HepG2 (cell line): ENCODE measurements around the gene IDUA. TPM values are rescaled to one million over a fixed set of nuclear protein-coding genes. Genes with fewer than 3 reads are reported as not detected.

ENCODE experiments used
- ATAC-seq: fragments of 200-7000 bp; cut with Tn5 transposase; 3 replicates; pipeline ENCODE4 v1.9.1; 2020; ENCODE audit warnings: mild to moderate bottlenecking, moderate library complexity
- BruUV-seq: library from RNA; stranded (reverse); fragments of 400-500 nt; replicated peaks from 2 replicates; lab custom pipeline; 2021; lab: Mats Ljungman, UMichigan
- CTCF ChIA-PET: fragments of 300-600 bp; formaldehyde crosslinking; extraction: SDS; loops from one replicate; lab custom pipeline; 2021; ENCODE audit warnings: low total read pairs, inconsistent platforms, low intra/inter-chr PET ratio; lab: Yijun Ruan, JAX
- POLR2A ChIA-PET: fragments of 350-600 bp; sonication (Branson Sonifier 250); formaldehyde crosslinking; loops from one replicate; lab custom pipeline; 2020; ENCODE audit warnings: antibody characterized with exemption, inconsistent platforms; lab: Yijun Ruan, JAX
- DNase-seq: peaks from one replicate; pipeline ENCODE4 v3.0.0-alpha.2; 2015; ENCODE audit warnings: low spot score
- FAIRE-seq: peaks from 3 replicates; lab custom pipeline; 2011; peaks lifted over from hg19 to GRCh38; lab: Jason Lieb, UNC
- H2AFZ ChIP-seq: one replicate; pipeline ENCODE4 v1.6.1; 2011; ENCODE audit warnings: low read length, inconsistent platforms
- H3K27ac ChIP-seq: fragments of 300-600 bp; 3 replicates; pipeline ENCODE4 v1.8.0; 2011; ENCODE audit warnings: mixed run types, mild to moderate bottlenecking, mixed read lengths, low read length, inconsistent platforms; ENCODE audit not compliant: insufficient read depth; ENCODE audit errors: extremely low read length
- H3K27me3 ChIP-seq, 2 experiments: fragments of 200-600 bp in 1 of 2; 2 replicates in 1 of 2; 3 replicates in 1 of 2; pipeline versions ENCODE4 v1.6.0 to v1.8.0; 2011; ENCODE audit warnings: low read length in 2 of 2, mild to moderate bottlenecking in 2 of 2, moderate library complexity in 2 of 2, inconsistent platforms in 1 of 2; ENCODE audit not compliant: insufficient read depth in 2 of 2, control insufficient read depth in 1 of 2
- H3K36me3 ChIP-seq, 2 experiments: fragments of 200-600 bp in 1 of 2; replicated peaks in 1 of 2; 2 replicates in 1 of 2; 3 replicates in 1 of 2; pipeline versions ENCODE4 v1.5.1 to v1.8.0; 2011; ENCODE audit warnings: low read length in 2 of 2, inconsistent platforms in 1 of 2; ENCODE audit not compliant: insufficient read depth in 2 of 2, control insufficient read depth in 1 of 2
- H3K4me1 ChIP-seq: 2 replicates; pipeline ENCODE4 v1.5.1; 2012; ENCODE audit warnings: low read length, inconsistent platforms; ENCODE audit not compliant: insufficient read depth
- H3K4me2 ChIP-seq: 2 replicates; pipeline ENCODE4 v1.6.0; 2011; ENCODE audit warnings: low read depth, low read length, inconsistent platforms
- H3K4me3 ChIP-seq, 3 experiments: fragments of 200-600 bp in 1 of 3; sonication (generic), shearing (Covaris generic) in 1 of 3; replicated peaks in 1 of 3; 2 replicates each; pipeline ENCODE4 v1.5.1; 2011 to 2016; ENCODE audit warnings: low read length in 3 of 3, inconsistent platforms in 2 of 3, low read depth in 2 of 3, mild to moderate bottlenecking in 2 of 3, control low read depth in 1 of 3, mixed read lengths in 1 of 3; ENCODE audit not compliant: insufficient read depth in 1 of 3
- H3K79me2 ChIP-seq: one replicate; pipeline ENCODE4 v1.6.1; 2011; ENCODE audit warnings: low read length, inconsistent platforms; ENCODE audit not compliant: insufficient read depth
- H3K9ac ChIP-seq: 2 replicates; pipeline ENCODE4 v1.6.0; 2011; ENCODE audit warnings: mild to moderate bottlenecking, low read depth, low read length, inconsistent platforms; ENCODE audit not compliant: insufficient read depth
- H3K9me3 ChIP-seq: 2 replicates; pipeline ENCODE4 v1.5.1; 2012; ENCODE audit warnings: mild to moderate bottlenecking, low read length
- H4K20me1 ChIP-seq: 2 replicates; pipeline ENCODE4 v1.6.0; 2011; ENCODE audit warnings: inconsistent platforms, mild to moderate bottlenecking, low read length, moderate library complexity; ENCODE audit not compliant: insufficient read depth
- AGO2 ChIP-seq: fragments of 200-400 bp; formaldehyde crosslinking; optimal IDR thresholded peaks from 2 replicates; pipeline ENCODE3; 2017; ENCODE audit warnings: mild to moderate bottlenecking, low read depth, low read length, moderate library complexity
- GPN1 ChIP-seq: sonication (generic); formaldehyde crosslinking; IDR thresholded peaks from 2 replicates; pipeline ENCODE4 v1.5.1; 2020; ENCODE audit warnings: missing genetic modification reagents, borderline replicate concordance
- NKX3-1 ChIP-seq: sonication (generic); formaldehyde crosslinking; IDR thresholded peaks from 2 replicates; pipeline ENCODE4 v1.5.0; 2020; ENCODE audit warnings: missing genetic modification reagents
- RFX3 ChIP-seq: IDR thresholded peaks from 2 replicates; pipeline ENCODE4 v1.6.1; 2016; ENCODE audit warnings: missing biosample characterization, missing genetic modification reagents
- TGIF2 ChIP-seq: IDR thresholded peaks from 2 replicates; pipeline ENCODE4 v1.6.1; 2016; ENCODE audit warnings: control low read depth, missing compliant biosample characterization
- WGBS: methylation state at CpG from one replicate; pipeline ENCODE4 v1.1.6; 2017; ENCODE audit warnings: low lambda C conversion rate; 5-methylcytosine and 5-hydroxymethylcytosine counted together
- in situ Hi-C: cut with HindIII; loops from 2 replicates; pipeline ENCODE4 v1.10.0; 2017; ENCODE audit warnings: low pct_unique_long_range_greater_than_20kb; ENCODE audit not compliant: extremely low pct_ligation_motif_present
- intact Hi-C: fragments of 100-400 bp; cut with micrococcal nuclease; formaldehyde crosslinking; loops from one replicate; pipeline ENCODE4 v1.10.0; 2022; ENCODE audit not compliant: unreplicated experiment
- polyA plus RNA-seq, 8 experiments: library from polyadenylated mRNA; depleted of rRNA in 3 of 8; stranded (reverse) in 7 of 8; unstranded in 1 of 8; fragments of >200 nt; fragmentation: Illumina TruSeq in 4 of 8; extraction: Trizol in 4 of 8; gene quantifications; 2 replicates each; pipeline versions ENCODE4 v1.2.1 to v1.2.3, GENCODE V29; 2011 to 2016; ENCODE audit warnings: low read depth in 4 of 8, missing spikeins in 1 of 8, mixed read lengths in 1 of 8; ENCODE audit not compliant: insufficient read depth in 1 of 8
- total RNA-seq, 5 experiments: library from RNA; depleted of rRNA; stranded (reverse); fragments of >200 nt; fragmentation: Illumina TruSeq; extraction: Trizol; gene quantifications; 2 replicates each; pipeline ENCODE4 v1.2.3, GENCODE V29; 2016; ENCODE audit warnings: low read depth in 1 of 5
- TF ChIP-seq, protein P1 (sequence below): sonication (generic); formaldehyde crosslinking; IDR thresholded peaks from 2 replicates; pipeline ENCODE4 v1.8.1; 2023; ENCODE audit warnings: mild to moderate bottlenecking, moderate library complexity, missing genetic modification reagents
- TF ChIP-seq, protein P2 (sequence below): sonication (generic); formaldehyde crosslinking; IDR thresholded peaks from 2 replicates; pipeline ENCODE4 v1.4.0; 2020; ENCODE audit warnings: missing genetic modification reagents, borderline replicate concordance

IDUA gene
- total and polyA plus RNA-seq, 2 of the 13 experiments (the other 11 are each of a cell fraction or from before 2014, with no cell fraction given), result 0.77 to 1.0 TPM

DNA sequence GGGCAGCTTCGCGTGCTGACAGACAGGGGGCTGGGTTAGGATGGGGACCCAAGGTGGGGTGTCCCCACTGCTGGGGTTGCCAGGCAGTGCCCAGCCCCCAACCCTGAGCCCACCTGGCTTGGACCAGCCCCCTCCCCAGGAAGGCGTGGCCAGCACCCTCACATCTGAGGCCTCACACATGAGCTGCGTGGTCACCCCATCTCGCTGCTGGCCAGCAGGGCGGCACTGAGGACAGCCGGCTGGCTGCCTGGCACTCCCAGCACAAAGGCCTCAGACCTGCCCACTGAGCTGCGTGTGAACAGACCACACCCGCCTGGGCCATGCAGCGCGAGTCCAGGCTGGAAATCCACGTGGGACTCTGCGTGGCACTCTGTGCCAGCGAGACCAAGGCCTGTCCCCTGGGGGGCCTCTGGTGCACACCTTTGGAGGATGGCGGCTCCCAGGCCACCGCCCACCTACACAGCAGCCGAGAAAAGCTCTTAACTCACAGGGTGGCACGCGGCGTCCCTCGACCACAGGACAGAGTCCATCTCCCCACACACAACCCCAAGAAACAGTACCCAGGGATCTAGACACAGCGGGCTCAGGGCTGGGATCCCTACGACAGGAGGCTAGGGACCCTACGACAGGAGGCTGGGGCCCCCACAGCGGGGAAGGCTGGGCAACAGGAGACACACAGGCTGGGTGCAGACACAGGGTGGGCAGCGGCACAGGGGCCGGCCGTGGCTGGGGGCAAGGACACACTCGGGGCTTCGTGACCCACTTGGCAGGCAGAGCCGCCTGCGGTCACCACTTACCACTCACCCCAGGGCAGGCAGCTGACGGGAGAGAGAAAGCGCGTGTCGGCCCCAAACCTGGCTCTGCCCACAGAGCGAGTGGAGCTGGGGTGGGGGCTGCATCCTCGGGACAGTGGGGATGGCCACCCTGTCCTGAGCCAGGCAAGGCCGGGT is 23.3 kb upstream of the IDUA start:
- whole genome bisulfite sequencing, result 97% methylated on average over 6 of the region's 39 CpGs
- H3K79me2 ChIP-seq, result no peaks in the 10 kb centered on the region
- H3K9ac ChIP-seq, result no peak overlapping the region
- intact Hi-C loops, result no loop called here
- no TSS peak for BruUV-seq
- ATAC-seq, result no peak
- H3K36me3 ChIP-seq, result 0 out of 5 replicates have a peak, but pooled peaks cover 0 to 1% of the 10 kb centered on the region in 2 experiments
- TF ChIP-seq RFX3 (no peak), NKX3-1 (CRISPR knock-in tag) (no peak), AGO2 (peak; percentile 18), TGIF2 (no peak), GPN1 (no peak)
- TF ChIP-seq, protein P1, sequence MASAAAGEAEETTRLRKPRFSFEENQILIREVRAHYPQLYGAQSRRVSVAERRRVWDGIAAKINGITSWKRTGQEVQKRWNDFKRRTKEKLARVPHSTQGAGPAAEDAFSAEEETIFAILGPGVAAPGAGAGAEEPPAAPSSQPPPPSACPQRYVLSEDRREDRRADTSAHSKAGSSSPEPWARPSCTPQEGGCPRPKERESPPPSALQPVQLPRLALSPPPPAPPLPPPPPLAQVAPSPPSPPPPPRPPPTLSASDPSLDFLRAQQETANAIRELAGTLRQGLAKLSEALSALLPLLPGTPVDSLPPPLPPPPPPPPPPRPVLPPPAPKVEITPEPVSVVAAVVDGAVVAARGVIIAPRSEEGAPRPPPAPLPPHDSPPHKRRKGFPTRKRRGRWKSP, result no peak
- TF ChIP-seq, protein P2, sequence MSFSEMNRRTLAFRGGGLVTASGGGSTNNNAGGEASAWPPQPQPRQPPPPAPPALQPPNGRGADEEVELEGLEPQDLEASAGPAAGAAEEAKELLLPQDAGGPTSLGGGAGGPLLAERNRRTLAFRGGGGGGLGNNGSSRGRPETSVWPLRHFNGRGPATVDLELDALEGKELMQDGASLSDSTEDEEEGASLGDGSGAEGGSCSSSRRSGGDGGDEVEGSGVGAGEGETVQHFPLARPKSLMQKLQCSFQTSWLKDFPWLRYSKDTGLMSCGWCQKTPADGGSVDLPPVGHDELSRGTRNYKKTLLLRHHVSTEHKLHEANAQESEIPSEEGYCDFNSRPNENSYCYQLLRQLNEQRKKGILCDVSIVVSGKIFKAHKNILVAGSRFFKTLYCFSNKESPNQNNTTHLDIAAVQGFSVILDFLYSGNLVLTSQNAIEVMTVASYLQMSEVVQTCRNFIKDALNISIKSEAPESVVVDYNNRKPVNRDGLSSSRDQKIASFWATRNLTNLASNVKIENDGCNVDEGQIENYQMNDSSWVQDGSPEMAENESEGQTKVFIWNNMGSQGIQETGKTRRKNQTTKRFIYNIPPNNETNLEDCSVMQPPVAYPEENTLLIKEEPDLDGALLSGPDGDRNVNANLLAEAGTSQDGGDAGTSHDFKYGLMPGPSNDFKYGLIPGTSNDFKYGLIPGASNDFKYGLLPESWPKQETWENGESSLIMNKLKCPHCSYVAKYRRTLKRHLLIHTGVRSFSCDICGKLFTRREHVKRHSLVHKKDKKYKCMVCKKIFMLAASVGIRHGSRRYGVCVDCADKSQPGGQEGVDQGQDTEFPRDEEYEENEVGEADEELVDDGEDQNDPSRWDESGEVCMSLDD (CRISPR knock-in tag), result no peak
- no peak overlapping the region for H3K4me2 ChIP-seq
- no peak overlapping the region for H2AFZ ChIP-seq
- no peak overlapping the region for H3K27ac ChIP-seq
- POLR2A ChIA-PET, result no interaction called here
- no peak overlapping the region for H3K4me3 ChIP-seq
- no peaks in the 10 kb centered on the region for H3K4me1 ChIP-seq
- no peaks in the 10 kb centered on the region for H4K20me1 ChIP-seq
- CTCF ChIA-PET, result no interaction called here
- DNase-seq, result no peak
- no peaks in the 10 kb centered on the region for H3K27me3 ChIP-seq
- in situ Hi-C loops, result no loop called here
- H3K9me3 ChIP-seq, result no peaks in the 10 kb centered on the region
- FAIRE-seq, result no peak
